ENCODE results near the gene IRX6.

GRCh38 chr16:55301385-55302008, 22.5 kb upstream of the IRX6 start:
- TF ChIP-seq EZH2 (IDR thresholded peaks at IDR 0.05; ENCODE audit: low read length): no peak
- TF ChIP-seq CTCF (optimal IDR thresholded peaks at IDR 0.05 in 1 of 3, IDR thresholded peaks at IDR 0.05 in 1 of 3, conservative IDR thresholded peaks at IDR 0.05 in 1 of 3; ENCODE audit: extremely low read depth in 1 of 3, insufficient read depth in 2 of 3, low read length in 3 of 3): no peak

Data from keratinocyte (primary cell).